Measurements from ENCODE around the gene MED25.

MED25 gene

GRCh38 chr19:49817964-49818648 is at the start of gene MED25:
MED25 (plus strand) TSS chr19:49818289; CDS start chr19:49818342, 53 bp downstream.
- DNase-seq (ENCODE audit: low read depth, low spot score) = peak; percentile 59

- no peak for DNase-seq (ENCODE audit: low read depth, low spot score)
Measured at GRCh38 chr19:49770529-49770928, 47.6 kb upstream of the MED25 start.

- DNase-seq (ENCODE audit: low read depth, low spot score) = no peak
Measured at GRCh38 chr19:49771674-49772139, 46.4 kb upstream of the MED25 start.

- DNase-seq (ENCODE audit: low read depth, low spot score) = no peak
Measured at GRCh38 chr19:49772850-49773432, 45.1 kb upstream of the MED25 start.

DNA sequence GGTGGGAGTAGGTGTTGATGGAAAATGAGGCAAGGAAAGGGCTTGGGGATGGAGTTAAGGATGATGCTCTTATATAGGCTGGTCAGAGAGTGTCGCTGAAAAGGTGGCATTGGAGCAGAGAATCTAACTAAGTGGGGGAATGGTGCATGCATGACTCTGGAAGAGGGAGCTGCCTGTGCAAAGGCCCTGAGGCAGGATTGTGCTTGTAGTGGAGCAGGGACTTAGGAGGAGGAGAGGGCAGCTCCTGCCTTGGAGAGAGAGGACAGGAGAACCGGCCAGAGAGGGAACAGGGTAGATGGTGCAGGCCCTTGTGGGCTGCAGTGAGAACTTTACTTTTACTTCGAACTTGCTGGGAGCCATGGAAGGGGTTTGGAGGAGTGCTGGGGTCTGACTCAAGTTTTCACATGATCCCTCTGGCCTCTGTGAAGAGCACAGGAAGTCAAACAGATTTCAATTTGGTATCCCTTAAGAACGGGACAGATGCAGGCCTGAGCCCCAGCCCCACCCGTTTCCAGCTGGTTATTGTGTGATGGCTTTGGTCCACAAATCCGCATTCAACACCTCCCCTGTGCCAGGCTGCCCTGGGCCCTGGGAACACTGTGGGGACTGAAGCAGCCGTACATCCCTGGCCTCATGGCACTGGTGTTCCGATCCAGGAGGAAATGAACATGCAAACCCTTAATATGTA is 44.3 kb upstream of the MED25 start:
- DNase-seq (ENCODE audit: low read depth, low spot score) = no peak

- no peak for DNase-seq (ENCODE audit: low read depth, low spot score)
Measured at GRCh38 chr19:49774969-49775368, 43.1 kb upstream of the MED25 start.

- no peak for DNase-seq (ENCODE audit: low read depth, low spot score)
Measured at GRCh38 chr19:49775742-49776370, 42.2 kb upstream of the MED25 start.

DNA sequence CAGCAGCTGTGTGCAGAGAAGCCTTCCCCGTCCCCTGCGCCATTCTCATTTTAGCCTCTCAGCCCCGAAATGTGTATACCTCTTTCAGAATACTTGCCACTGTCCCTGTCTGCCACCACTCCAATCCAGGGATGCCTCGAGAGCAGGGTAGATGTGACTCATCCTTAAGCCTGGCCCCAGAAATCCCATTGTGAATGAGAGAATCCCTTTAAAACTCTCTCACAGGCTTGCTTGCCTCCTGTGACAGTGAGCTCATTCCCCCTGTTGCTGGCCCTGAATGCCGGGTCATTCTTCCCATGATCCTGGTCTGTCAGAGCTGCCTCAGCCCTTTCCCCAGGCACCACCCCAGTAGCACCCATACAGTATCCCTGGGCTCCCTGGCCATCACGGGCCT is 41.7 kb upstream of the MED25 start:
- no peak for DNase-seq (ENCODE audit: low read depth, low spot score)

DNA sequence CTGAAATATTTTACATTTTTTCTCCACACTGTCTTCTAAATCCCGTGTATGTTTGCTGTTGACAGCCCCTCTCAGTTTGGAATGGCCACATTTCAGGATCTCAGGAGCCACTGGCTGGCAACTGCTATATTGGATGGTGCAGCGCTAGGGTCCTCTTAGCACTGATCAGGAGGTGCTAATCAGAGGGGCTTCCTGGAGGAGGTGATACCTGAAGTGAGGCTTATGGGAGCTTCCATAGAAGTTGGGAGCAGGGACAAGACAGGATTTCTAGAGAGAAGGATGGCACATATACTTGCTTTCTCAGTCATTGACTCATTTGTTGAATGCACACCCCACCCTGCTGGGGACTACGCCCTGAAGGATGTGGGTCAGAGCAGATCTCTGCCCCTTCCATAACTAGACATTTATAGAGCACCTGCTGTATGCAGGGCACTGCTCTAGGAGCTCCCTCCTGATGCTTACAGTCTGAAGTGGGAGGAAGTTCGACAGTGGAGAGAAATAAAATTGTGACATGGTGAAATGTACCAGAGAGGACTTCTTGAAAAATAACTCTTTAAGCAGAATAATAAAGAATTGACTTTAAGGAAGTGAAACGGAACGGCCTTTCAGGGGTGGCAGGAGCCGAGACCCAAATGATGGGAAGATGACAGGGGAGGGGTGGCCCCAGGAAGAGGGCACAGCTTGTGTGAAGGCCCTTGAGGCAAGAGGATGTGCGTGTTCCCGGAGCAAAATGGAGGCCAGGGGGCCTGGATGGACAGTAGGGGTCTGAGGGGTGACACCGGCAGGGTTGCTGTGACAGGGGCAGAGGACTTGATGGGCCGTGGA is 38.1 kb upstream of the MED25 start:
- DNase-seq (ENCODE audit: low read depth, low spot score) = no peak

DNA sequence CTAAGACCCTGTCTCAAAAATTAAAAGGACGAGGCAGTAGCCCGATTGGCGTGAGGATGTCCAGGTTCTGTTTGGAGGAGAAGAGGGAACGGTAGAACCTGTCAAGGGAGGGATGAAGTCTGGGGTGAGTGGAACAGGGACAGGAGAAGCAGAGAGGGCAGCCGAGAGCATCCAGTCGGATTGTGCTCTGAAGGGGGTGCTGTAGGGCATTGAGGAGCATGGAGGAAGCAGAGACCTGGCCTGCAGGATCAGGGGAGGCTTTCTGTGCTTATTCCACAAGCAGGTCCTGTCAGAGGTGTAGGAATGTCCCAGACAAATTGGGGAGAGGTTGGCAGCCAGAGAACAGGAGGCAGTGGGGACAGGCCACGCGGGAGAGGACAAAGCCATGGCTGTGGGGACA is 37.2 kb upstream of the MED25 start:
- DNase-seq (ENCODE audit: low read depth, low spot score) = no peak

- no peak for DNase-seq (ENCODE audit: low read depth, low spot score)
Measured at GRCh38 chr19:49781394-49781793, 36.7 kb upstream of the MED25 start.

GRCh38 chr19:49782515-49782914 is 35.6 kb upstream of the MED25 start:
- DNase-seq (ENCODE audit: low read depth, low spot score) = no peak

DNA sequence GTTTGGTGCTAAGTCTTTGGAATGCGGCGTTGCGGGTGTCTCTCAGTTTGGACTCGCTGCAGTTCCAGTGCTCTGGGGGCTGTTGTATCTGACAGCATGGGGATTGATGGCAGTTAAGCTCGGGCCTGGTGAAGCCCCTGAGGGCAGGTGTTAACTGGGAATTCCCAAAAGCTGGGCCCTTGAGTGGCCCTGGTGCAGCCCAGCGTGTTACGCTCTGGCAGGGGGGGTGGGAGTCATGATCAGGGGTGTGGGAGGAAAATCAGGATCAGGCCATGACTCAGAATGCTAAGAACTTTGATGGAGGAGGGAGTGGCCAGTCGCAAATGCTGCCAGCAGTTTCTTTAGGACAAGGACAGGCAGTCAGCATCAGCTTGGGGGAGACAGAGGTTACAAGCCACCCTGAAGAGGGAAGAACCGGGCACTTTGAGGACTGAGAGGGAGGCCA is 31.7 kb upstream of the MED25 start:
- DNase-seq (ENCODE audit: low read depth, low spot score) = no peak

DNA sequence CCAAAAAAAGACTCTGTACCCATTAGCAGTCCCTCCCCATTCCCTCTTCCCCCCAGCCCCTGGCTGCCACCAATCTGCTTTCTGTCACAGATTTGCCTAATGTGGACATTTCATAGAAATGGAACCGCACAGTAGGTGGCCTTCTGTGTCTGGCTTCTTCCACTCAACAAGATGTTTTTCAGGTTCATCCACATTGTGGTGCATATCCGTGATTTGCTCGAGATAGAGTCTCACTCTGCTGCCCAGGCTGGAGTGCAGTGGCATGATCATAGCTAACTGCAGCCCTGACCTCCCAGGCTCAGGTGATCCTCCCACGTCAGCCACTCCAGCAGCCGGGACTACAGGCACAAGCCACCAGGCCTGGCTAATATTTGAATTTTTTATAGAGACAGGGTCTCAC is 30.3 kb upstream of the MED25 start:
- DNase-seq (ENCODE audit: low read depth, low spot score) = no peak

- no peak for DNase-seq (ENCODE audit: low read depth, low spot score)
Measured at GRCh38 chr19:49788857-49789256, 29.2 kb upstream of the MED25 start.

DNA sequence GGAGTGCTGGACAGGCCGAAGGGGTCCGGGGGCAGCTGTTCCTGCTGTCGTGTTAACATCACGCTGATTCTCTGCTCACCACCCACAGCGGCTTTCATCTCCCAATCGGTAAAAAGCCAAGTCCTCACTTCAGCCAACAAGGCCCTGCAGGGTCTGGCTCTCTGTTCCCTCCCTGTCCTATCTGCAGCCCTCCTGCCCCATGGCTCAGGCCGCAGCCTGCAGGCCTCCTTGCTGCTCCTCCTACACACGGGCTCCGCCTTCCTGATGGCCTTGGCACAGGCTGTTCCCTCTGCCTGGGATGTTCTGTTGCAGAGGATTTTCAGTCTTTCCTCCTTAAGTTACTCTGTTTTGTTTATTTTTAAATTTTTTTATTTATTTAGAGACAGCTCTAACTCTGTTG is 27.2 kb upstream of the MED25 start:
- no peak for DNase-seq (ENCODE audit: low read depth, low spot score)

GRCh38 chr19:49791776-49792445 is 26.2 kb upstream of the MED25 start:
- no peak for DNase-seq (ENCODE audit: low read depth, low spot score)

- DNase-seq (ENCODE audit: low read depth, low spot score) = no peak
Measured at GRCh38 chr19:49792829-49793560, 25.1 kb upstream of the MED25 start.

DNA sequence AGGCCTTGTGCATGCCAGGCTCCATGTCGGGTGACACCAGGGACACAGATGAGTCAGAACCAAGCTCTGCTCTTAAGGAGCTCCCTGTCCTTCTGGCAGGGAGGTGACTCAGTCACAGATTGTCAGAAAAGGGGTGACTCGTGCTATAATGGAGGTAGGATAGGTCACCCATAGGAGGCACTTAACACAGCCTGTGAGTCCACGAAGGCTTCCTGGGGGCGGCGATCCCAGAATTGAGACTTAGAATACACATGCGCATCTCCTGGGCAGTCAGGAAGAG is 24.6 kb upstream of the MED25 start:
- no peak for DNase-seq (ENCODE audit: low read depth, low spot score)

GRCh38 chr19:49795615-49796014 is 22.5 kb upstream of the MED25 start:
- no peak for DNase-seq (ENCODE audit: low read depth, low spot score)

GRCh38 chr19:49798574-49798973 is 19.5 kb upstream of the MED25 start:
- DNase-seq (ENCODE audit: low read depth, low spot score) = no peak

Data from activated naive CD8-positive, alpha-beta T cell treated with anti-CD3 and anti-CD28 coated beads, Interleukin-2, amount 50 U/mL, for 16 hours (primary cell).